CD4-positive, alpha-beta T cell treated with Interleukin-10 for 1 hour (primary cell): ENCODE results near the gene P2RX5.

Source experiments
- DNase-seq: peaks from one replicate; pipeline ENCODE4 v3.0.0-alpha.2; 2020

The P2RX5 gene

GRCh38 chr17:3679531-3680126 lies 16.3 kb downstream of the P2RX5 start:
- no peak for DNase-seq

DNA sequence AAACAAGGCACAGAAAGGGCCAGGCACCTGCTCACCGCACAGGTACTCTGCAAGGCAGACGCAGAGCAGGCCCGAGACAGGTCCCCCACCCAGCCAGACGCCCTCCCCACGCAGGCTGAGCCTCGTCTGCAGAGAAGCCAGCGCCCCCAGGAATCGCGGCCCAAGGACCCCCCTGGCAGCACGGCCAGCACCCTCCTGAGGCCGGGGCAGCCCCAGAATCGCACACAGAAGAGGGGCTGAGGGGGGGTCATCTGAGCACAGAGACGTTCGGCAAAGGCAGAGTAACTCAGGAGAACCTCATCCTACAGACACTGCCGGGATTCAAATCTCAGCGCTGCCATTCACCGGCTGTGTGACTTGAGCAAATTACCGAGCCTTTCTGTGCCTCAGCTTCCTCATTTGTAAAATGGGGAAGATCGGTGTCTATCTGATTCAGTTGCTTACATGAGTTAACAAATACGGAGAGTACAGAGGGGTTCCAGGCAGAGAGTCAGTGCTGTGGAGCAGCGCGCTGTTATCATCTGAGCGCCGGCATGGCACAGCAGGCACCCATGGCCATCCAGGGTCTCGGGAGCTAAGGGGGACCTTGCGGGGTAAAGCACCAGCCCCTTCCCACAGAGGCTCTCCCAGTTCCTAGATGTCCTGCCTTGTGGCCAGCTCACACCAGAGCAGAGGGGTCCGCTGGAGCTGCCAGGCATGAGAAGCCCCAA lies 17.0 kb downstream of the P2RX5 start:
- DNase-seq = no peak

- no peak for DNase-seq
Observed at GRCh38 chr17:3678095-3678820, 17.7 kb downstream of the P2RX5 start.

- no peak for DNase-seq
Observed at GRCh38 chr17:3675886-3676285, 20.1 kb downstream of the P2RX5 start.

- no peak for DNase-seq
Observed at GRCh38 chr17:3672571-3672970, 23.4 kb downstream of the P2RX5 start.

- DNase-seq = no peak
Observed at GRCh38 chr17:3669548-3669947, 26.4 kb downstream of the P2RX5 start.

- no peak for DNase-seq
Observed at GRCh38 chr17:3669085-3669347, 26.9 kb downstream of the P2RX5 start.

- DNase-seq = peak; percentile 99
Observed at GRCh38 chr17:3668279-3669084, 27.5 kb downstream of the P2RX5 start, which contains the start of the genes EMC6 and TAX1BP3. TSS of gene EMC6 (plus strand) at chr17:3668812. CDS start at chr17:3669147, 335 bp downstream. TSS of gene TAX1BP3 (minus strand) at chr17:3668578. CDS start at chr17:3668526, 52 bp downstream.

DNA sequence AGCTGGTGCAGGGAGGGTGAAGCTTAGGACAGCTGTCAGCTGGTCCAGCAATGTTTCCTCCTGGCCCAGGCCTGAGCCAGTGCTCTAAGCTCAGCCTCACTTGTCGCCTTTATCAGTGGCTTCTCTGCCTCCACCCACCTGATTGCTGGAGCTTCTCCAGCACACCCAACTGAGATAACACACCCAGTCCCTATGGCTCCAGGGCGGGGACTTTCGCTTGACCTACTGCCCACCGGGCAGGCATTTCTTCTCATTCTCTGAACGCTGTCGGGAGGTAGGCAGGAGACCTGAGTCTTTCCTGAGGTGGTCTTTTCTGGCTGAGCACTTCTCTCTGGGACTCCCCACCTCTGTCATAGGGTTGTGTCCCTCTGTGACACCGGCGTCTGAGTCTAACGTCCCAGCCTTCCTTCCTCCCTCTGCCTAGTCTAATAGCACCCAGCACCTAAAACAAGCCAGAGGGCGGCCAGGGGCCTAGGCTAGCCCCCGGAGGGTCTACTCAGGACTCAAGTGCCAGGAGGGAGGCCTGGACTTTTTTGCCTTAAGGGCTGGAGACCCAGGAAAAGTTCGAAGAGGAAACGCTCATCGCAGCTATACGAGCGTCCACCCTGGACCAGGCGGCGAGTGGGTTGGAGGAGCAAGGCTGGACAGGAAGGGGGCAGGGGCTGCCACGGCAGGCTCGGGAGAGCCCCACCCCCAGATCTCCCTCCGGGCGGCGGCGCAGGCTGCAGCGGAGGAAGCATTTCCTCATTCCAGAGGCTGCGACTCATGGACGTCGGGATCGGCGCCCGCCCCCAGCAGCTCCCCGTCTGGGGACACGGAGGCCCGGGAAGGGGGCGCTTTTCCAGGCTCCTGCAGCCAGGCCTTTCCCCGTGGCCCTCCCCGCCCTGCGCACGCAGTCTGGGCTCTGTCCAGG lies 28.3 kb downstream of the P2RX5 start:
- no peak for DNase-seq

DNA sequence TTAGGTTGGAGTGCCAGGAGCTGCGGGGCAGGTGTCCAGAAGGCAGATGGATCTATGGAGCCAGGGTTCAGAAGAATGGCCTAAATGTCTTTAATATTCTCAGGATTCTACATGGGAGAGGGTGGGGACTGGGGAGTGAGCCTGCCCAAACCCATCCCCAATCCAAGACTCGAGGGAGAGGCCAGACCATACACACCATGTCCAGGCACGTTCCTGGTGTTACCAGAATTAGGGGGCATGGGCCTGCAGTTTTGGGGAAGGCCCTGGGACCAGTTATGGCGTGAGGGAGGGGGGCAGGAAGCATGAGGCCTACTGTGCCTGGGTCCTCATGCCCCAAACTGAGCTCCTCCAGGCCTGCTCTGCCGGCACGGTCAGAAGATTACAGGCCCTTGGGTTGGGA lies 29.4 kb downstream of the P2RX5 start:
- DNase-seq = no peak

GRCh38 chr17:3665834-3666233 lies 30.1 kb downstream of the P2RX5 start:
- no peak for DNase-seq

- no peak for DNase-seq
Observed at GRCh38 chr17:3663102-3664011, 32.6 kb downstream of the P2RX5 start.

- DNase-seq = no peak
Observed at GRCh38 chr17:3660311-3660891, 35.6 kb downstream of the P2RX5 start.

DNA sequence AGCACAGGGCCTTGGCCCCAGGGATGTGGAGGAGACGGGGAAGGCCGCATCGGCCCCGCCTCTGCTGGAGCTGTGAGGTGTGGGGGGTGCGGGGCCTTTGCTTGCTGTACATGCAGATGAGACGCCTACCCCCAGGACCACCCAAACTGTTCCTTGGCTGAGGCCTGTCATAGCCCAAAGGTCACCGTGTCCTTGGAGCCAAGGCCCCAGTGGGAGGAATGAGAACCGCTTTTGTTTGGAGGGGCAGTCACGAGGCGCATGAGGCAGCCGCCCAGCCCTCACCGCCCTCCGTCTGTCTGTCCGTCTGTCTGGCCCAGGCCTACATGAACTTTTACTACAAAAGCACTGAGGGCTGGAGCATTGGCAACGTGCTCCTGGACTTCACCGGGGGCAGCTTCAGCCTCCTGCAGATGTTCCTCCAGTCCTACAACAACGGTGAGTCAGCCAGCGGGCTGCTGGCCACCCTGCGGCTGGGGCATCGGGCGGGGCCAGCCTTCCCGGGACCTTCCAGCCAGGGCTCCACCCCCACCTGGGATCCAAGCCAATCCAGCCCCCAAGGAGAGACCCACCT lies 36.3 kb downstream of the P2RX5 start:
- DNase-seq = no peak

DNA sequence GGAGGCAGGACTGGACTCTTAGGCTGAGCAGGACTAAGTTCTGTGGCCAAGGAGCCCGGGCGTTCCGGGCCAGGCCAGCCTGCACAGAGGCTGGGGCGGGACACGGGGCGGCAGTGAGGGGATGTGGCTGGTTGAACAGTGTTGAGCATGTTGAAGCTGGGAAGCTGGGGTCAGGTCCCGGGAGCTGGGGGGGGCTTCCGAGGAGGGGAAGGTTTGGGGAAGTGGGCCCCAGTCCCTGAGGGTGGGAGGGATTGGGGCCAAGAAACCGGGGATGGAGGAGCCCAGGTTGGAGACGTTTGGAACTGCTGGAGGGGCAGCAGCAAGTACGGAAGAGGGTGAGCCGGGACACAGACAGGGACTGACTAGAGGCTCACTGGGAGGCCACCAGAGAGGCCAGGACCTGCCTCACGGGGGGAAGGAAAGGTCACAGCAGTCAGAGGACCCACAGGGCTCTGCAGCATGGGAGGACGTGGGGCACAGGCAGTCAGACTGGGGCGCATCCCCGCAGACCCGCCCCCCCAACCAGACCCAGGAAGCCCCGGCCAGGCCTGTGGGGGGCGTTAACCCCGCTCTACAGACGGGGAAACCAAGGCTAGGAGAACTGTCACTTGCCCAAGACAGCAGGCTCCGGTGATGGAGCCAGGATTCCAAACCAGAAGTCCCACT lies 37.0 kb downstream of the P2RX5 start:
- DNase-seq = no peak

DNA sequence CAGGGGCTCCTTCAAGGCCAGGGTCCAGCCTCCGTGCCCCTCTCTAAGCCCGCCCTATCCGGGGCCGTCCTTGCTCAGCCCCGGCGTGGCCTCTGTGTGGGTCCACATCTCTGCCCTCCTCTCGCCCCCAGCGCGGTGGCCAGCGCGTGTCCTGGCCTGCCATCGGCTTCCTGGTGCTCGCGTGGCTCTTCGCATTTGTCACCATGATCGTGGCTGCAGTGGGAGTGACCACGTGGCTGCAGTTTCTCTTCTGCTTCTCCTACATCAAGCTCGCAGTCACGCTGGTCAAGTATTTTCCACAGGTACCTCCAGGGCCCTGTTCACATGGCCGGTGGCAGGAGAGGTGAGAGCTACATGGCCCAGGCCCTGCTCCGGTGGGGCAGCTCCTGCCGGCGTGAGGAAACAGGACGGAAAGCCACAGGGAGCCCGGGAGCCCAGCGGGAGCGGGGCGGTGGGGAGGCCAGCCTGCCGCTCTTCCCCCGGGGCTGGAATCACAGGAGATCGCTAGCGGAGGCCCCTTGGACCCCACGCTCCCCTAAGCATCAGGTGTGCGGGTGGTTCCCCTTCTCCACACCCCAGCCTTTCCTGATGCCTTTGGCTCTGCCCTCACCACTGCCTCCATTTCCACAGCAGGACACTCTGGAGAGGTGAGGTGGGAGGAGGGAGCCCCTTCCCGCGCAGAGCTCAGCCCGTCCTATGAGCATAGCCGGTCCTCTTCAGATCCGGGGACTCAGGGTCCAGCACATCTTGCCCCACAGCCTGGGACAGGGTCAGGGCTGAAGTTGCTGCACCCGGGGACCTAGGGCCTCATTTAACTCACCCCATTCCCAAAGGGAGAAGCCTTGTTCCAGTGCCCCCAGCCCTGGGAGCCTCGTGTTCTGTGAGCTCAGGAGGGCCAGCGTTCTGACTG lies 37.8 kb downstream of the P2RX5 start:
- DNase-seq = no peak

DNA sequence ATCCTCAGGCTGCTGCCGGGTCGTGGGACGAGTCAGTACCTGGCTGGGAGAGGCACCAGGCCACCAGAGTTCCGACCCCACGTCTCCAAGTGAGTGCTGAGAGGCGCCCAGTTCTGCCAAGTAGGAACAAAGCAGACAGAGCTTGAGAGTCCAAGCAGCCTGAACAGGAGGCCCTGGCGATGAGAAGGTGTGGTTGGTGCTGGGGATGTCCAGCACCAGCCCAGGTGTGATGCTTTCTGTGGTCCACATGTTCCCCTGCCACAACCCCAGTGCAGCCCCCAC lies 38.4 kb downstream of the P2RX5 start:
- no peak for DNase-seq

DNA sequence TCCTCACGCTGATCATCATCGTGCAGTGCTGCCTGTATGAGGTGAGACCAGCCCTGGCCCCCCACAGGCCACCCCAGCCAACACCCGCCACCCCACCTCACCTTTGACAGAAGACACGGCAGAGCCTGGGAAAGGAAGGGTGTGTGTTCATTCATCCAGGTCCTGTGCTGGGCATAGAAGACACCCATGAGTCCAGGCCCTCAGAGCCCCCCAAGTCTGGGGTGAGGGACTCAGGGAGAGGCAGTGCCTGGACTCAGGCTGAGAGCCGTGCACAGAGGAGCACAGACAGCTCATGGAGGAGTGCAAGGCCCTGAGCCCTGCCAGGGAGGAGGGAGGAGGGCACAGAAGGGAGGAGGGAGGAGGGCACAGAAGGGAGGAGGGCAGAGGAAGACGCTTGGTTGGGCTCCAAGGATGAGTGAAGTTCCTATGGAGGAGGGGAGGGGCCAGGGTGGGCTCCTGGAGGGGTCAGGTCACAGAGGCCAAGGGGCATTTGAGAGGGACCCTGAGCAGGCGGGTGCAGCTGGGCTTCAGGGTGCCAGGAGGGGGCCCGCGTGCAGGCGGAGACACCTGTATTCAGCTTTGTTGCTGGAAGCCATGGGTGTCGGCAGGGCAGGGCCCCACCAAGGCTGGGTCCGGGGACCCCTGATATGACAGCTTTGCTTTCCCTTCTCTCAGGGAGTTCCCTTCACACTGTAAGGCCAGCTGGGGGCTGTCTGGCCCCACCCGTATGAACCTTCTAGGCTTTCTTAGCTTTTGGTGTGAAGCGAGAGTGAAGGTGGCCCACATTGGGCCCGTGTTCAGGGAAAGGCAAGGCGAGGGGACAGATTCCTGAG lies 39.0 kb downstream of the P2RX5 start:
- no peak for DNase-seq
